HepG2 (cell line): ENCODE data around the gene HEBP1. TPM values are rescaled to one million over a fixed set of nuclear protein-coding genes. Genes with fewer than 3 reads are reported as not detected.

Experiments used
- ATAC-seq: fragments of 200-7000 bp; cut with Tn5 transposase; 3 replicates; pipeline ENCODE4 v1.9.1; 2020; ENCODE audit warnings: mild to moderate bottlenecking, moderate library complexity
- BruUV-seq: library from RNA; stranded (reverse); fragments of 400-500 nt; replicated peaks from 2 replicates; lab custom pipeline; 2021; lab: Mats Ljungman, UMichigan
- CTCF ChIA-PET: fragments of 300-600 bp; formaldehyde crosslinking; extraction: SDS; loops from one replicate; lab custom pipeline; 2021; ENCODE audit warnings: low total read pairs, inconsistent platforms, low intra/inter-chr PET ratio; lab: Yijun Ruan, JAX
- POLR2A ChIA-PET: fragments of 350-600 bp; sonication (Branson Sonifier 250); formaldehyde crosslinking; loops from one replicate; lab custom pipeline; 2020; ENCODE audit warnings: antibody characterized with exemption, inconsistent platforms; lab: Yijun Ruan, JAX
- DNase-seq: peaks from one replicate; pipeline ENCODE4 v3.0.0-alpha.2; 2015; ENCODE audit warnings: low spot score
- FAIRE-seq: peaks from 3 replicates; lab custom pipeline; 2011; peaks lifted over from hg19 to GRCh38; lab: Jason Lieb, UNC
- H2AFZ ChIP-seq: one replicate; pipeline ENCODE4 v1.6.1; 2011; ENCODE audit warnings: low read length, inconsistent platforms
- H3K27ac ChIP-seq: fragments of 300-600 bp; 3 replicates; pipeline ENCODE4 v1.8.0; 2011; ENCODE audit warnings: mixed run types, mild to moderate bottlenecking, mixed read lengths, low read length, inconsistent platforms; ENCODE audit not compliant: insufficient read depth; ENCODE audit errors: extremely low read length
- H3K27me3 ChIP-seq, 2 experiments: fragments of 200-600 bp in 1 of 2; 2 replicates in 1 of 2; 3 replicates in 1 of 2; pipeline versions ENCODE4 v1.6.0 to v1.8.0; 2011; ENCODE audit warnings: low read length in 2 of 2, mild to moderate bottlenecking in 2 of 2, moderate library complexity in 2 of 2, inconsistent platforms in 1 of 2; ENCODE audit not compliant: insufficient read depth in 2 of 2, control insufficient read depth in 1 of 2
- H3K36me3 ChIP-seq, 2 experiments: fragments of 200-600 bp in 1 of 2; replicated peaks in 1 of 2; 2 replicates in 1 of 2; 3 replicates in 1 of 2; pipeline versions ENCODE4 v1.5.1 to v1.8.0; 2011; ENCODE audit warnings: low read length in 2 of 2, inconsistent platforms in 1 of 2; ENCODE audit not compliant: insufficient read depth in 2 of 2, control insufficient read depth in 1 of 2
- H3K4me1 ChIP-seq: 2 replicates; pipeline ENCODE4 v1.5.1; 2012; ENCODE audit warnings: low read length, inconsistent platforms; ENCODE audit not compliant: insufficient read depth
- H3K4me2 ChIP-seq: 2 replicates; pipeline ENCODE4 v1.6.0; 2011; ENCODE audit warnings: low read depth, low read length, inconsistent platforms
- H3K4me3 ChIP-seq, 3 experiments: fragments of 200-600 bp in 1 of 3; sonication (generic), shearing (Covaris generic) in 1 of 3; replicated peaks in 1 of 3; 2 replicates each; pipeline ENCODE4 v1.5.1; 2011 to 2016; ENCODE audit warnings: low read length in 3 of 3, inconsistent platforms in 2 of 3, low read depth in 2 of 3, mild to moderate bottlenecking in 2 of 3, control low read depth in 1 of 3, mixed read lengths in 1 of 3; ENCODE audit not compliant: insufficient read depth in 1 of 3
- H3K79me2 ChIP-seq: one replicate; pipeline ENCODE4 v1.6.1; 2011; ENCODE audit warnings: low read length, inconsistent platforms; ENCODE audit not compliant: insufficient read depth
- H3K9ac ChIP-seq: 2 replicates; pipeline ENCODE4 v1.6.0; 2011; ENCODE audit warnings: mild to moderate bottlenecking, low read depth, low read length, inconsistent platforms; ENCODE audit not compliant: insufficient read depth
- H3K9me3 ChIP-seq: 2 replicates; pipeline ENCODE4 v1.5.1; 2012; ENCODE audit warnings: mild to moderate bottlenecking, low read length
- H4K20me1 ChIP-seq: 2 replicates; pipeline ENCODE4 v1.6.0; 2011; ENCODE audit warnings: inconsistent platforms, mild to moderate bottlenecking, low read length, moderate library complexity; ENCODE audit not compliant: insufficient read depth
- CBX2 ChIP-seq, 2 experiments: fragments of 200-600 bp in 1 of 2; sonication (generic); formaldehyde crosslinking in 1 of 2; IDR thresholded peaks; 2 replicates each; pipeline versions ENCODE4 v1.7.0 to v1.8.1; 2018 to 2022; ENCODE audit warnings: low read depth in 2 of 2, low read length in 1 of 2, mild to moderate bottlenecking in 1 of 2, missing genetic modification reagents in 1 of 2
- CSRNP1 ChIP-seq: sonication (generic); formaldehyde crosslinking; IDR thresholded peaks from 2 replicates; pipeline ENCODE4 v1.8.1; 2023; ENCODE audit warnings: mild to moderate bottlenecking, missing genetic modification reagents
- HIC2 ChIP-seq: sonication (generic); formaldehyde crosslinking; IDR thresholded peaks from 2 replicates; pipeline ENCODE4 v1.9.0; 2022; ENCODE audit warnings: low read depth, missing genetic modification reagents
- KLF15 ChIP-seq: sonication (generic); formaldehyde crosslinking; IDR thresholded peaks from 2 replicates; pipeline ENCODE4 v1.8.1; 2023; ENCODE audit warnings: borderline replicate concordance, mild to moderate bottlenecking, inconsistent platforms, missing genetic modification reagents, mixed read lengths
- PHF20 ChIP-seq: sonication (generic); formaldehyde crosslinking; IDR thresholded peaks from 2 replicates; pipeline ENCODE4 v1.5.0; 2020; ENCODE audit warnings: mild to moderate bottlenecking, missing genetic modification reagents
- POGZ ChIP-seq: sonication (generic); formaldehyde crosslinking; IDR thresholded peaks from 2 replicates; pipeline ENCODE4 v1.4.0; 2020; ENCODE audit warnings: mild to moderate bottlenecking, missing genetic modification reagents
- POLR2AphosphoS2 ChIP-seq: IDR thresholded peaks from 2 replicates; pipeline ENCODE4 v1.6.1; 2011; ENCODE audit warnings: low read depth, low read length, improper control_type of control experiment
- RFX1 ChIP-seq: fragments of 450-650 bp; IDR thresholded peaks from 2 replicates; pipeline ENCODE4 v1.6.1; 2017
- SUZ12 ChIP-seq: fragments of 150-350 bp; IDR thresholded peaks from 2 replicates; pipeline ENCODE4 v1.6.1; 2014; ENCODE audit warnings: low read depth, low read length
- ZGPAT ChIP-seq: IDR thresholded peaks from 2 replicates; pipeline ENCODE4 v1.6.1; 2016; ENCODE audit warnings: mild to moderate bottlenecking
- ZNF180 ChIP-seq: sonication (generic); formaldehyde crosslinking; IDR thresholded peaks from 2 replicates; pipeline ENCODE4 v1.4.0; 2020; ENCODE audit warnings: low read depth, missing genetic modification reagents, borderline replicate concordance
- ZNF225 ChIP-seq: sonication (generic); formaldehyde crosslinking; IDR thresholded peaks from 2 replicates; pipeline ENCODE4 v1.4.0; 2020; ENCODE audit warnings: mild to moderate bottlenecking, missing genetic modification reagents
- WGBS: methylation state at CpG from one replicate; pipeline ENCODE4 v1.1.6; 2017; ENCODE audit warnings: low lambda C conversion rate; 5-methylcytosine and 5-hydroxymethylcytosine counted together
- in situ Hi-C: cut with HindIII; loops from 2 replicates; pipeline ENCODE4 v1.10.0; 2017; ENCODE audit warnings: low pct_unique_long_range_greater_than_20kb; ENCODE audit not compliant: extremely low pct_ligation_motif_present
- intact Hi-C: fragments of 100-400 bp; cut with micrococcal nuclease; formaldehyde crosslinking; loops from one replicate; pipeline ENCODE4 v1.10.0; 2022; ENCODE audit not compliant: unreplicated experiment
- polyA plus RNA-seq, 8 experiments: library from polyadenylated mRNA; depleted of rRNA in 3 of 8; stranded (reverse) in 7 of 8; unstranded in 1 of 8; fragments of >200 nt; fragmentation: Illumina TruSeq in 4 of 8; extraction: Trizol in 4 of 8; gene quantifications; 2 replicates each; pipeline versions ENCODE4 v1.2.1 to v1.2.3, GENCODE V29; 2011 to 2016; ENCODE audit warnings: low read depth in 4 of 8, missing spikeins in 1 of 8, mixed read lengths in 1 of 8; ENCODE audit not compliant: insufficient read depth in 1 of 8
- total RNA-seq, 5 experiments: library from RNA; depleted of rRNA; stranded (reverse); fragments of >200 nt; fragmentation: Illumina TruSeq; extraction: Trizol; gene quantifications; 2 replicates each; pipeline ENCODE4 v1.2.3, GENCODE V29; 2016; ENCODE audit warnings: low read depth in 1 of 5

Gene HEBP1
- total and polyA plus RNA-seq, 2 of the 13 experiments (the other 11 are each of a cell fraction or from before 2014, with no cell fraction given), result 7.8 to 9.4 TPM

GRCh38 chr12:13026286-13026685, 26.2 kb upstream of the HEBP1 start:
- ATAC-seq (no peak), FAIRE-seq (no peak), DNase-seq (no peak)
- H3K9ac ChIP-seq, result no peak overlapping the region
- no peaks in the 10 kb centered on the region for H3K36me3 ChIP-seq
- H3K79me2 ChIP-seq, result no peaks in the 10 kb centered on the region
- no peaks in the 10 kb centered on the region for H3K4me1 ChIP-seq
- no peaks in the 10 kb centered on the region for H3K9me3 ChIP-seq
- TF ChIP-seq KLF15 (CRISPR knock-in tag) (no peak), HIC2 (CRISPR knock-in tag) (no peak), CSRNP1 (CRISPR knock-in tag) (no peak), ZNF225 (CRISPR knock-in tag) (no peak), POLR2AphosphoS2 (no peak), ZNF180 (no peak), ZGPAT (CRISPR knock-in tag) (no peak), SUZ12 (no peak), POGZ (no peak), RFX1 (no peak), CBX2 (IDR thresholded peaks at IDR 0.05; ENCODE audit: low read depth, low read length) (no peak), CBX2 (CRISPR knock-in tag; IDR thresholded peaks at IDR 0.05; ENCODE audit: low read depth) (no peak), PHF20 (CRISPR knock-in tag) (no peak)
- intact Hi-C loops (no loop called here), in situ Hi-C loops (no loop called here)
- H3K27ac ChIP-seq, result no peak overlapping the region
- ChIA-PET CTCF (no interaction called here), POLR2A (no interaction called here)
- no TSS peak for BruUV-seq
- H3K4me2 ChIP-seq, result no peak overlapping the region
- no peaks in the 10 kb centered on the region for H3K27me3 ChIP-seq
- H3K4me3 ChIP-seq, result no peak overlapping the region
- WGBS, result 60% methylated on average over 1 of the region's 1 CpG
- no peak overlapping the region for H2AFZ ChIP-seq
- H4K20me1 ChIP-seq, result no peaks in the 10 kb centered on the region
